GM19025 (cell line): ENCODE results near the gene ADGRV1.
"Not testable (repeated sequence)": the region's sequence is repeated elsewhere in the genome, so short reads cannot be mapped to it uniquely, and the experiment has no call there.

Experiments used
- ATAC-seq: cut with Tn5 transposase; IDR thresholded peaks from one replicate; pipeline ENCODE4 v1.9.1; 2021; ENCODE audit warnings: mild to moderate bottlenecking, low read depth, moderate library complexity; ENCODE audit not compliant: unreplicated experiment

The ADGRV1 gene

GRCh38 chr5:90802474-90803317 is 244.1 kb downstream of the ADGRV1 start:
- no peak for ATAC-seq

GRCh38 chr5:90803381-90803780 is 244.8 kb downstream of the ADGRV1 start:
- no peak for ATAC-seq

- ATAC-seq: no peak
These were observed 245.3 kb downstream of the ADGRV1 start for GRCh38 chr5:90803876-90804275.

GRCh38 chr5:90807496-90807895 is 248.9 kb downstream of the ADGRV1 start:
- ATAC-seq: no peak

- no peak for ATAC-seq
These were observed 250.9 kb downstream of the ADGRV1 start for GRCh38 chr5:90809311-90810056.

- no peak for ATAC-seq
These were observed 251.6 kb downstream of the ADGRV1 start for GRCh38 chr5:90810211-90810610.

GRCh38 chr5:90813392-90813791 is 254.8 kb downstream of the ADGRV1 start:
- ATAC-seq: no peak

- not testable (repeated sequence) for ATAC-seq
These were observed 263.5 kb downstream of the ADGRV1 start for GRCh38 chr5:90822062-90822461.

GRCh38 chr5:90824436-90824835 is 265.8 kb downstream of the ADGRV1 start:
- ATAC-seq: no peak

- ATAC-seq: no peak
These were observed 271.5 kb downstream of the ADGRV1 start for GRCh38 chr5:90830058-90830457.

- no peak for ATAC-seq
These were observed 275.2 kb downstream of the ADGRV1 start for GRCh38 chr5:90833753-90834152.

GRCh38 chr5:90834711-90835110 is 276.1 kb downstream of the ADGRV1 start:
- no peak for ATAC-seq

GRCh38 chr5:90843443-90843842 is 284.8 kb downstream of the ADGRV1 start:
- ATAC-seq: no peak

- no peak for ATAC-seq
These were observed 286.3 kb downstream of the ADGRV1 start for GRCh38 chr5:90844931-90845330.

GRCh38 chr5:90845723-90846554 is 287.3 kb downstream of the ADGRV1 start:
- no peak for ATAC-seq

- not testable (repeated sequence) for ATAC-seq
These were observed 289.0 kb downstream of the ADGRV1 start for GRCh38 chr5:90847606-90848005.

- ATAC-seq: no peak
These were observed 291.3 kb downstream of the ADGRV1 start for GRCh38 chr5:90849939-90850338.

GRCh38 chr5:90852531-90852930 is 293.9 kb downstream of the ADGRV1 start:
- ATAC-seq: no peak

- no peak for ATAC-seq
These were observed 295.2 kb downstream of the ADGRV1 start for GRCh38 chr5:90853750-90854149.

GRCh38 chr5:90854169-90854568 is 295.6 kb downstream of the ADGRV1 start:
- ATAC-seq: no peak
